Measurements from ENCODE around the gene RNF224.
"Not testable (repeated sequence)": the region's sequence is repeated elsewhere in the genome, so short reads cannot be mapped to it uniquely, and the experiment has no call there.

RNF224 gene

DNA sequence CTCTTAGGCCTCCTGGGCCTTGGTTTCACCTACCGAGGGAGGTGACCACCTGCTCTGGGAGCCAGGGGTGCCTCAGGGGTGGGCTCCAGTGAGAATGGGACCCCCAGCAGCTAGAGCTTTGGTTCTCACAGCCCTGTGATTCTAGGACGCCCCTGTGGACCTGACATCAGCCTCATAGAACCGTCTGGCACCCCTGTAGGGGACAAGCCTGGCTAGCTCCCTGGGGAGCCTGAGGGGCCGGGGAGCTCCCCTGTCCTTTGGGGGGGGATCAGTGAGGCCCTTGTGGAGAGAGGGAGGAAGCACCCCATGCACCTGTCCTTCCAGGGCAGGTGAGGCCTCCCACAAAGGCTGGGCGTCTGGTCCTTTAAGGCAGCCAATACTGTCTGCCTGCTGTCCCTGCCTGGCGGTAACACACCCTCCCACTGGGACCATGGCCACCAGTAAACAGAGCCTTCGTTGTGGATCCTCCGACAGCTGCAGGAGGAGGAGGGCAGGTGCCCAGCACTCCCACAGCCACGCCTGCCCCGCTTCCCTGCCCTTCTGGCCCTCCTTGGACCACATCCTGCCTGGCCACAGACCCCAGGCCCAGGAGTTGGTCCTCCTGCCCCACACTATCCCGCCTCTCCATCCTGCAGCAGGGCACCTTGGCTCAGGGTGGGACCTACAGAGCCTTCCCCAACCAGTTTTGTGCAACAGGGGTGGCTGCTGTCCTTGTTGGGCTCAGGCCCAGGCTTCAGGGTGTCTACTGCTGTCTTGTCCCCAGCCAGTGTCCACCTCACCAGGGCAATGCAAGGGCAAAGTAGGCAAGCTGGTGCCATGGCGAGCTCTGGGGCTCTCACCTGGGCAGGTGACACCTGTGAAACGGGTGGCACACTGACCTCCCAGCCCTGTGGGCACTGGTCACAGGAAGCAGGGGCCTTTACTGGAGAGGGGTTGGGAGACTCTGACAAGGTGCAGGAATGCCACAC is 10.7 kb downstream of the RNF224 start:
- DNase-seq (ENCODE audit: low read depth in 4 of 4, low spot score in 1 of 4) = no peak

- DNase-seq (ENCODE audit: low read depth in 4 of 4, low spot score in 1 of 4) = not testable (repeated sequence)
Measured at GRCh38 chr9:137239541-137240200, 12.4 kb downstream of the RNF224 start.

GRCh38 chr9:137240318-137240840 is 13.1 kb downstream of the RNF224 start:
- DNase-seq (ENCODE audit: low read depth in 4 of 4, low spot score in 1 of 4) = peak in 3 of 4 experiments; percentile 36 to 58 (median 55)

- peak; percentile 88 to 96 (median 94) for DNase-seq (ENCODE audit: low read depth in 4 of 4, low spot score in 1 of 4)
Measured at GRCh38 chr9:137240841-137241489, 13.7 kb downstream of the RNF224 start, which contains the start of gene TUBB4B. TSS of gene TUBB4B (plus strand) at chr9:137241287. CDS start at chr9:137241361, 74 bp downstream.

- peak; percentile 31 to 64 (median 45) for DNase-seq (ENCODE audit: low read depth in 4 of 4, low spot score in 1 of 4)
Measured at GRCh38 chr9:137241490-137242268, 14.4 kb downstream of the RNF224 start.

DNA sequence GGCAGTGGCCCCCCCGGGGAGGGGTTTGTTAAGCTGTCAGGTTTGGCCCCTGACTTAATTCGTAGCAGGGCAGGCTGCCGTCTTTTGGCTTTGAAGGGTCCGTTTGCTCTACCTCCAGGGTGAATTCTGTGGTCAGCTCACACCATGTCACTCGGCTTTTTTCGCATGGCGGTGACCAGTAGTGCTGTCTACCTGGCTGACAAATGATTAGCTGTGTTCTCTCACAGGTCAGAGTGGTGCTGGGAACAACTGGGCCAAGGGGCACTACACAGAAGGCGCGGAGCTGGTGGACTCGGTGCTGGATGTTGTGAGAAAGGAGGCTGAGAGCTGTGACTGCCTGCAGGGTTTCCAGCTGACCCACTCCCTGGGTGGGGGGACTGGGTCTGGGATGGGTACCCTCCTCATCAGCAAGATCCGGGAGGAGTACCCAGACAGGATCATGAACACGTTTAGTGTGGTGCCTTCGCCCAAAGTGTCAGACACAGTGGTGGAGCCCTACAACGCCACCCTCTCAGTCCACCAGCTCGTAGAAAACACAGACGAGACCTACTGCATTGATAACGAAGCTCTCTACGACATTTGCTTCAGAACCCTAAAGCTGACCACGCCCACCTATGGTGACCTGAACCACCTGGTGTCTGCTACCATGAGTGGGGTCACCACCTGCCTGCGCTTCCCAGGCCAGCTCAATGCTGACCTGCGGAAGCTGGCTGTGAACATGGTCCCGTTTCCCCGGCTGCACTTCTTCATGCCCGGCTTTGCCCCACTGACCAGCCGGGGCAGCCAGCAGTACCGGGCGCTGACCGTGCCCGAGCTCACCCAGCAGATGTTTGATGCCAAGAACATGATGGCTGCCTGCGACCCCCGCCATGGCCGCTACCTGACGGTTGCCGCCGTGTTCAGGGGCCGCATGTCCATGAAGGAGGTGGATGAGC is 15.2 kb downstream of the RNF224 start:
- DNase-seq (ENCODE audit: low read depth in 4 of 4, low spot score in 1 of 4) = no peak

DNA sequence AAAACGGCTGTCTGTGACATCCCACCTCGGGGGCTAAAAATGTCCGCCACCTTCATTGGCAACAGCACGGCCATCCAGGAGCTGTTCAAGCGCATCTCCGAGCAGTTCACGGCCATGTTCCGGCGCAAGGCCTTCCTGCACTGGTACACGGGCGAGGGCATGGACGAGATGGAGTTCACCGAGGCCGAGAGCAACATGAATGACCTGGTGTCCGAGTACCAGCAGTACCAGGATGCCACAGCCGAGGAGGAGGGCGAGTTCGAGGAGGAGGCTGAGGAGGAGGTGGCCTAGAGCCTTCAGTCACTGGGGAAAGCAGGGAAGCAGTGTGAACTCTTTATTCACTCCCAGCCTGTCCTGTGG is 15.9 kb downstream of the RNF224 start:
- DNase-seq (ENCODE audit: low read depth in 4 of 4, low spot score in 1 of 4) = not testable (repeated sequence)

- DNase-seq (ENCODE audit: low read depth in 4 of 4, low spot score in 1 of 4) = no peak
Measured at GRCh38 chr9:137243626-137244485, 16.6 kb downstream of the RNF224 start.

GRCh38 chr9:137244486-137245449 is 17.5 kb downstream of the RNF224 start:
- no peak for DNase-seq (ENCODE audit: low read depth in 4 of 4, low spot score in 1 of 4)

- DNase-seq (ENCODE audit: low read depth in 4 of 4, low spot score in 1 of 4) = no peak
Measured at GRCh38 chr9:137245450-137246421, 18.4 kb downstream of the RNF224 start.

DNA sequence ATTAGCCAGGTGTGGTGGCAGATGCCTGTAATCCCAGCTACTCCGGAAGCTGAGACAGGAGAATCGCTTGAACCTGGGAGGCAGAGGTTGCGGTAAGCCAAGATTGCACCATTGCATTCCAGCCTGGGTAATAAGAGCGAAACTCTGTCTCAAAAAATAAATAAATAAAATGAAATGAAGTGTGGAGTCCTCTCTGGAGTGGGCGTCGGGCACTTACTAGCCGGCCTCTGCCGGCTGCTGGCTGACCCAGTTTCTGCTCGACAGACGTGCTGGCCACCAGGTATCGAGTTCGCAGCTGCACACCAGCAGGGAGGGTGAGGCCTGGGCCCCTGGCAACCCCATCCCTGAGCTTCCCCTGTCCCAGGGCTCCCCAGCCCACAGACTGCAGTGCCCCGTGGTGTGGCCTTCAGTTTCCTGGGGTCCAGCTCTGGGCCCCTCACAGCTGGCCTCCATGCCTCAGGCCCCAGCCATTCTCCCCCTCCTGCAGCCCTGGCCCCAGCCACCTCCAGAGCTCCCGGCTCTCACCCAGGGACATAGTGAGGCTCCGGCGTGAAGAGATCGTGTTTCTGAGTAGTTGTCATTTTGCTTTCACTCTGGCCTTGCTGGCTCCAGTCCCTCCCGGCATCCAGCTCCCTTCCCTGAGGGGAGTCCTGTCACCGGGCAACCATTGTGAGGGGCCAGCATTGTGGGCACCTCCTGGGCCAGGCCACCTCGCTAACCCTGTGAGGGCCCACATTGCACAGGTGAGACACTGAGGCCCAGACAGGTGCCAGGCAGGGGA is 20.0 kb downstream of the RNF224 start:
- DNase-seq (ENCODE audit: low read depth in 4 of 4, low spot score in 1 of 4) = no peak

- DNase-seq (ENCODE audit: low read depth in 4 of 4, low spot score in 1 of 4) = no peak
Measured at GRCh38 chr9:137247916-137248175, 20.5 kb downstream of the RNF224 start.

GRCh38 chr9:137250329-137251193 is 23.3 kb downstream of the RNF224 start:
- DNase-seq (ENCODE audit: low read depth in 4 of 4, low spot score in 1 of 4) = no peak

DNA sequence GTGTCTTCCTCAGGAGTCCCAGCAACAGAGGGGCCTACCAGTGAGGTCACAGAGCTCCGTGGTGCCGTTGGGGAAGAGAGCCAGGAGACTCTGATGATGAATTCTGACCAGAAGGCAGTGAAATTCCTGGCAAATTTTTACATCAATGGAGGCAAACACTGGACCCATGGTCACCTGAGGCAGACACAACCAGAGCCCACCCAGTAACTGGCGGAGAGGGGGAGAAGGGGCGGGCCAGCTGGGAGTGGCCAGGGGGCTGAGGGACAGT is 23.8 kb downstream of the RNF224 start, which contains the start of gene STPG3:
Gene STPG3, plus strand, starts transcription at position 93 of the 268 bp plus-strand sequence. Its CDS starts 1 bp downstream, at position 94.
- no peak for DNase-seq (ENCODE audit: low read depth in 4 of 4, low spot score in 1 of 4)
